Retina (tissue), 1 donor: ENCODE data around the gene PSMD13.

ENCODE experiments used
- DNase-seq: peaks from one replicate; pipeline ENCODE4 v3.0.0-alpha.2; 2016

The PSMD13 gene

DNA sequence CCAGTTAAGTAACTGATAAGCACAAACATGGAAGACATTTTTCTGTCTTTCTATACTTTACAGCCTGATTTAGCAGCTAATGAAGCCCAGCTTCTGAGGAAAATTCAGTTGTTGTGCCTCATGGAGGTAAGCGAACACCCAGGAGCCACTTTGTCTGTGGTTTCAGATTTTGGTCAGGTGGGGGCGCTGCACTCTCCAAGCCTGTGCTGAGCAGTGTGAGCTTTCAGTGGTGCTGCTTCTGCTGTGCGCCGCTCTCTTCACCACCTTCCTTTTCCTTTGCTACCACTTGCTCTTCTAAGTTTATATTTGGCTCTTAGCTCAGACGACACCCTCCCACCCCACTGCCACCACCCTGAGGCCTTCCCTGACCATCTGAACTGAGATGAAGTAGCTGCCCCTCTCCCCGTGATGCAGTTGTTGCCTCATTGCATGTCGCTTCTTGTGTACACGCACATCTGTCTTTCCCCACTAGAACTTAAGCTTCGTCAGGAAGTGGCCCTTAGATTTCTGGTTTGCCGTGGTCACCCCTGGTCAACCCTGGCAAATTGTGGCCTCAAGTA is 14.0 kb downstream of the PSMD13 start:
- DNase-seq: peak; percentile 50

DNA sequence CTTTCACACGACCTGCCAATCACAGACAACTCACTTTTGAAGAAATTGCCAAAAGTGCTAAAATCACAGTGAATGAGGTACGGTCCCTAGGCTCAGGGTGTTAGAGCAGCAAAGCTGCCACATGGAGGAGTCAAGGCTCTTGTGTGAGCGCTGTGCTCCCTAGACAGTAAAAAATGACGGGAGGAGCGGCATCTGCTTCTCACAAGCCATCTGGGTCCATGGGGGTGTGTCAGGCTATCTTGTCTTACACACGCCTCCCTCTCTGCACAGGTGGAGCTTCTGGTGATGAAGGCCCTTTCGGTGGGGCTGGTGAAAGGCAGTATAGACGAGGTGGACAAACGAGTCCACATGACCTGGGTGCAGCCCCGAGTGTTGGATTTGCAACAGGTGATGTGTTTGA is 14.8 kb downstream of the PSMD13 start:
- no peak for DNase-seq

GRCh38 chr11:252666-253065 is 15.9 kb downstream of the PSMD13 start:
- no peak for DNase-seq

DNA sequence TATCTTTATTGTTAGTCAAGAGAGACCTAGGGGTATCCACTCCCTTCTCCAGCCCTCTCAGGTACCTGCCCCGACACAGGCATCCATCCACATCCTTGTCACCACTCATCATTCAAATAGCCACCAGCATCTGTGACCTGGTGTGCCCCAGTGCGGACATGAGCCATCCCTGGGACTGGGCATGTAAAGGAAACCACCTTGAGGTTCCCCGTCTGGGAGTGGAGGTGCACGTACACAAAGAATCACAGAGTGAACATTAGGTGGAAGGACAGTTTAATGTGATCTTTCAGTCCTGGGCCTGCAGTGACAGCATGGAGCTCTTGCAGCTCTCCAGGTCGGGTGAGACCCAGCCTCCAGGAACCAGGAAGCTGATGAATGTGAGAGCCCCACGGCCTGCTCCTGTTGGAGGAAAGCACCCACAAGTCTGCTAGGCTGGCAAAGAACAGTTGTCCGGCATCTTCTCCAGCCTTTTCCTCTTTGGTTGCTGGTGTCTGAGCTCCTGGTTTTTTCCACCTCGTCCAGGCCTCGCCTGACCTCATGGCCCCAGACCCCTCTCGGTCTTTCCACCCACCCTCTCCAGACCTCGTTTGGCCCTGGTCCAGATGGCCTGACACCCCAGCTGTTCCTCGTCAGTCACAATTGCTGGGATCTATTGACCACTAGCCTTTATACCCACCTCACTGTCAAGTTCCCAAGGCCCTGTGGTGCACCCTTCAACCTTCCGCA is 16.5 kb downstream of the PSMD13 start:
- DNase-seq: no peak

GRCh38 chr11:253886-254270 is 17.1 kb downstream of the PSMD13 start:
- no peak for DNase-seq

- DNase-seq: no peak
Observed at GRCh38 chr11:255176-255575, 18.4 kb downstream of the PSMD13 start.

DNA sequence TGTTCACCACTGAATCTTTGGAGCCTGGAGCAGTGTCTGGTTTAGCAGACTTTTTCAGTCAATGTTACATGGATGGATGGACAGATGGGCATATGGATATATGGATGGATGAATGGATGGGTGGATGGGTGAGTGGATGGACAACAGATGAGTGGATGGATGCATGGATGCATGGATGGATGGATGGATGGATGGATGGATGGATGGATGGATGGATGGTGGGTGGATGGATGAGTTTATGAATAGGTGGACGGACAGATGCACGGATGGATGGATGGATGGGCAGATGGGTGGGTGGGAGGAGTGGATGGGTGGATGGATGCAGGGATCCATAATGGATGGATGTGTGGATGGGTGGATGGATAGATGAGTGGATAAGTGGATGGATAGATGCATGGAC is 19.0 kb downstream of the PSMD13 start:
- DNase-seq: no peak

GRCh38 chr11:256952-257737 is 20.4 kb downstream of the PSMD13 start:
- DNase-seq: no peak

DNA sequence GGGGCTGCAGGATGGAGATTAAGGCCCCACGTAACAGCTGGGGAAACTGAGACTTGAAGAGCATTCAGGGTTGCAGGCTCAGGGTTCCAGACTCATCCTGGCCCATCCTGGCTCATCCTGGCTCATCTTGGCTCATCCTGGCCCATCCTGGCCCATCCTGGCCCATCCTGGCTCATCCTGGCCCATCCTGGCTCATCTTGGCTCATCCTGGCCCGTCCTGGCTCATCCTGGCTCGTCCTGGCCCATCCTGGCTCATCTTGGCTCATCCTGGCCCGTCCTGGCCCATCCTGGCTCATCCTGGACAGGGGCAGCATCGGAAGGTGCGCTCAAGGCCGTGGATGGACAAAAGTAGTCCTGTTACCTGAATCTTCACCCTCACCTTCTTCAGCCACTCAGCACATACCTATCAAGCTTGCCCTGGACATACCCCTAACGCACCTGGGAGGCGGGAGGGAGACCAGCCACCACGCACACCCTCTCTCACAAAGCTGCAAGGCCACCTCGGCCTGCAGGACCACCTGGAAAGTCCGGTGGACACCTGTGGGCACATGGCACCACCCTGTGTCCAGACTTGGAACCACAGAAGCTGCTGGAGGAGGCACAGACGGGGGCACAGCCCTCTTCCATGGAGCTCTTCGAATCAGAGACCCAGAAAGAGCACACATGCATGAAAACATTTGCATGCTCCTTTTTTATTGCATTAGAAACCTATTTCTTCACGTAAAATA is 21.2 kb downstream of the PSMD13 start:
- no peak for DNase-seq

GRCh38 chr11:259413-259812 is 22.6 kb downstream of the PSMD13 start:
- DNase-seq: no peak

- no peak for DNase-seq
Observed at GRCh38 chr11:261624-262023, 24.8 kb downstream of the PSMD13 start.

DNA sequence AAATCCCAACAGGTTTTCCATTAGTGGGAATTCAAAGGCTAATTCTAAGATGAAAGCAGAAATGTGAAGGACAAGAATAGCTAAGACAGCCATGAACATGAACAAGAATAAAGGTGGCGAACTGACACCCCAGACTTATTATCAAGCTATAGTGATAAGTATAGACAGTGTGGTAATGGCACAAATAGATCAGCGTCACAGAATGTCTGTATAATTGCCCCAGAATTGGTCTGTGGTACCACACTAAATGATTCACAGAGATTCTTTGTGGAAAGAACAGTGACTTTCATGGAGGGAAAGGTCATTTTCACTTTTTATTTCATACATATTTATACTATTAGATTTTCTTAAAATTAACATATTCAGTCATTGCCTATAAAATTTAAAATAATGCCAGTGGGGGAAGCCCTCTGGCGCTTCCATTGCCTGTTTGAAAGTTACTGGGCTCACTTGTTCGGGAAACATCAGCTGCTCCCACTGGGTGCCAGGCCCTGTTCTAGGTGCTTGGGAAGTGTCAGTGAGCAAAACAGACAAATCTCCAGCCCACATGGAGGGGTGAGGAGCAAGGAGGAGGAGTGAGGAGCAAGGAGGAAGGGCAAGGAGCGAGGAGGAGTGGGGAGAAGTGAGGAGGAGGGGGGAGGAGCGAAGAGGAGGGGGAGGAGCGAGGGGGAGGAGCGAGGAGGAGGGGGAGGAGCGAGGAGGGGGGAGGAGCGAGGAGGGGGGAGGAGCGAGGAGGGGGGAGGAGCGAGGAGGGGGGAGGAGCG is 30.1 kb downstream of the PSMD13 start:
- no peak for DNase-seq

- no peak for DNase-seq
Observed at GRCh38 chr11:267491-267994, 30.8 kb downstream of the PSMD13 start.

- peak; percentile 68 for DNase-seq
Observed at GRCh38 chr11:268716-269145, 32.0 kb downstream of the PSMD13 start.

GRCh38 chr11:269146-269890 is 32.5 kb downstream of the PSMD13 start:
- no peak for DNase-seq

- no peak for DNase-seq
Observed at GRCh38 chr11:270451-271318, 33.9 kb downstream of the PSMD13 start.

DNA sequence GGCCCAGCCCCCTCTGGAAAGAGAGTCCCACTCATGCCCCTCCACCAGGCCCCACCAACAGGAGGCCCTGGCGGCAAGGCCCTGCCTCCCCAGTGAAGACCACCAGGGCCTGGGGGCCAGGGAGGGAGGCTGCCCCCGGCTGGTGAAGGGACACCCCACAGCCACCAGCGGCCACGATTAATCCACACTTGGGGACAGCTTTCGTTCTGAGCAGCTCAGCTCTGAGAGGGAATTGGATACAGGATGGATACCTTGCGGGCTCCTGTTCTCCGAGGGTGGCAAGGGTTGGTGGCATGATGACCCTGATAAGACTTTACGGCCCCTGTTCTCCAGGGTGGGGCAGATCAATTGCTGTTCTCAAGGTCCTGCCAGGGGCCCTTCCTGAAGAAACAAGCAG is 34.5 kb downstream of the PSMD13 start:
- no peak for DNase-seq

- DNase-seq: no peak
Observed at GRCh38 chr11:272195-272930, 35.6 kb downstream of the PSMD13 start.

DNA sequence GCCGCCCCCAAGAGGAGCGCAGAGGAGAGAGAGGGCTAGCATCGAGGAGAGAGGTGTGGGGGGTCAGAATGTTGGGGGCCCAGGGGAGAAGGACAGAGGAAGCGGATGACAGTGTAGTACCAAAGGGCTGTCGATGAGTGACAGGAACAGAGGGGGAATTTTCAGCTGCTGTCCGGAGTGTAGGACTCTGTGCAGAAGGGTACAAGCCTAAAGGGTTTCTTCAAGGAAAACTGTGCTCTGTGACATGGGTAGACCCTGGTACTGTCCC is 36.1 kb downstream of the PSMD13 start:
- no peak for DNase-seq

DNA sequence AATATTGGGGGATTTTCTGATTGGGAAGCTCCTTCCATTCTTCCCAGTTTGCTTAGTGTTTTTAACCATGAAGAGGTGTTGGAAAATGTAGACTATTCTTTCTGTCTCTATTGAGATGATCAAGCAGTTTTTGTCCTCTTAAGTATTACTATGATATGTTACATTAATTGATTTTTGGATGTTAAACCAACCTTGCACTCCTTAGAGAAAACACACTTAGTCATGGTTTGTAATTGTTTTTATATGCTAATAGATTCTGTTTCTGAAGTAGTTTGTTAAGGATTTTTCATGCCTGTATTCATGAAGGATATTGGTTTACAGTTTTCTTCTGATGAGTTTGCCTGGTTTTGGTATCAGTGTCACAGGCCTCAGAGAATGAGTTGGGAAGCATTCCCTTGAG is 39.4 kb downstream of the PSMD13 start:
- DNase-seq: no peak
